NCI-H1694 treated with DMSO at 0.1 percent for 48 hours (cell line): ENCODE results near the gene LRRC51.

ENCODE experiments used
- DNase-seq: peaks from one replicate; lab custom pipeline; 2025; lab: John Stamatoyannopoulos, UW

Gene LRRC51

GRCh38 chr11:72080326-72081183 lies at the start of gene LRRC51, which contains the start of gene NUMA1:
Gene LRRC51, plus strand, starts transcription at chr11:72080850. Its CDS starts 8,234 bp downstream, at chr11:72089084.
Gene NUMA1, minus strand, starts transcription at chr11:72080542. Its CDS starts 44,599 bp downstream, at chr11:72035943.
- peak; percentile 99 for DNase-seq

GRCh38 chr11:72036687-72037086 lies 44.0 kb upstream of the LRRC51 start:
- no peak for DNase-seq

- DNase-seq = no peak
These were observed 42.9 kb upstream of the LRRC51 start for GRCh38 chr11:72037554-72038311.

- DNase-seq = peak; percentile 58
These were observed 42.2 kb upstream of the LRRC51 start for GRCh38 chr11:72038491-72038890.

GRCh38 chr11:72039031-72039855 lies 41.4 kb upstream of the LRRC51 start:
- no peak for DNase-seq

- no peak for DNase-seq
These were observed 40.7 kb upstream of the LRRC51 start for GRCh38 chr11:72039856-72040401.

GRCh38 chr11:72040491-72041363 lies 39.9 kb upstream of the LRRC51 start:
- DNase-seq = peak; percentile 84

- peak; percentile 49 for DNase-seq
These were observed 39.1 kb upstream of the LRRC51 start for GRCh38 chr11:72041364-72042063.

GRCh38 chr11:72042064-72042745 lies 38.4 kb upstream of the LRRC51 start:
- DNase-seq = no peak

- DNase-seq = no peak
These were observed 34.8 kb upstream of the LRRC51 start for GRCh38 chr11:72045849-72046248.

GRCh38 chr11:72048766-72049460 lies 31.7 kb upstream of the LRRC51 start:
- no peak for DNase-seq

- DNase-seq = peak; percentile 48
These were observed 22.1 kb upstream of the LRRC51 start for GRCh38 chr11:72058416-72059034.

- DNase-seq = no peak
These were observed 18.8 kb upstream of the LRRC51 start for GRCh38 chr11:72061739-72062396.

- DNase-seq = no peak
These were observed 13.8 kb upstream of the LRRC51 start for GRCh38 chr11:72066855-72067254.

GRCh38 chr11:72067266-72067665 lies 13.4 kb upstream of the LRRC51 start:
- no peak for DNase-seq

- DNase-seq = no peak
These were observed 13.0 kb upstream of the LRRC51 start for GRCh38 chr11:72067676-72068075.

GRCh38 chr11:72069200-72069599 lies 11.4 kb upstream of the LRRC51 start:
- no peak for DNase-seq

- DNase-seq = no peak
These were observed 10.8 kb upstream of the LRRC51 start for GRCh38 chr11:72069787-72070251.
